GM12874 (cell line): Measurements from ENCODE around the gene FUZ.

ENCODE experiments used
- TF ChIP-seq, protein P1 (sequence below): IDR thresholded peaks from 2 replicates; pipeline ENCODE4 v1.5.1; 2011; ENCODE audit warnings: low read depth, mild to moderate bottlenecking, control low read depth, low read length, moderate library complexity; ENCODE audit not compliant: insufficient read depth

Gene FUZ

DNA sequence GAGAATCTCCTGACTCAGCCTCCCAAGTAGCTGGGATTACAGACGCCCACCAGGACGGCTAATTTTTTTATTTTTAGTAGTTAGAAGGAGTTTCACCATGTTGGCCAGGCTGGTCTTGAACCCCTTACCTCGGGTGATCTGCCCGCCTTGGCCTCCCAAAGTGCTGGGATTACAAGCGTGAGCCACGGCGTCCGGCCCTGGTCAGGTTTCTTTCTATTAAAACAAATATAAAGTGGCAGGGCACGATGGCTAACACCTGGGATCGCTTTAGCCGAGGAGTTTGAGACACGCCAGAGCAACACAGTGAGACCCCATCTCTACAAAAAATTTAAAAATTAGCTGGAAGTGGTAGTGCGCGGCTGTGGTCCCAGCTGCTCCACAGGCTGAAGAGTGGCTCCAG lies 3.5 kb upstream of the FUZ start:
- TF ChIP-seq, protein P1, sequence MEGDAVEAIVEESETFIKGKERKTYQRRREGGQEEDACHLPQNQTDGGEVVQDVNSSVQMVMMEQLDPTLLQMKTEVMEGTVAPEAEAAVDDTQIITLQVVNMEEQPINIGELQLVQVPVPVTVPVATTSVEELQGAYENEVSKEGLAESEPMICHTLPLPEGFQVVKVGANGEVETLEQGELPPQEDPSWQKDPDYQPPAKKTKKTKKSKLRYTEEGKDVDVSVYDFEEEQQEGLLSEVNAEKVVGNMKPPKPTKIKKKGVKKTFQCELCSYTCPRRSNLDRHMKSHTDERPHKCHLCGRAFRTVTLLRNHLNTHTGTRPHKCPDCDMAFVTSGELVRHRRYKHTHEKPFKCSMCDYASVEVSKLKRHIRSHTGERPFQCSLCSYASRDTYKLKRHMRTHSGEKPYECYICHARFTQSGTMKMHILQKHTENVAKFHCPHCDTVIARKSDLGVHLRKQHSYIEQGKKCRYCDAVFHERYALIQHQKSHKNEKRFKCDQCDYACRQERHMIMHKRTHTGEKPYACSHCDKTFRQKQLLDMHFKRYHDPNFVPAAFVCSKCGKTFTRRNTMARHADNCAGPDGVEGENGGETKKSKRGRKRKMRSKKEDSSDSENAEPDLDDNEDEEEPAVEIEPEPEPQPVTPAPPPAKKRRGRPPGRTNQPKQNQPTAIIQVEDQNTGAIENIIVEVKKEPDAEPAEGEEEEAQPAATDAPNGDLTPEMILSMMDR: no peak

DNA sequence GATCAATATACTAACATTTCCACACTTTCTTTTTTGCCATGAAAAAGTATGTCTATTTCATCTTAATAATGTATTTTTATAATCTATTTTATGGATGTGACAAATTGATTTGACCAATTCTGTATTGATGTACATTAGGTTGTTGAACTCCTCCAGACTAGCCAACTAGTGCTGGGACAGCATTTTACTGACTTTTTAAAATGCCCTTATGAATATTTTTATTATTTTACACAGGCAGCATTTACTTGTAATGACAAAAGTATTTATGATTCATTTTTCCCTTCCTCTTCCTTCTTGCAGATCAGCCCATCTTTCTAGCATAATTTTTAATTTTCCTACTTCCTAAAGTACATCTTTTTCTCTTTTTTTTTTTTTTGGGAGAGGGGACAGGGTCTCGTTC lies 918 bp upstream of the FUZ start:
- TF ChIP-seq, protein P1: no peak

DNA sequence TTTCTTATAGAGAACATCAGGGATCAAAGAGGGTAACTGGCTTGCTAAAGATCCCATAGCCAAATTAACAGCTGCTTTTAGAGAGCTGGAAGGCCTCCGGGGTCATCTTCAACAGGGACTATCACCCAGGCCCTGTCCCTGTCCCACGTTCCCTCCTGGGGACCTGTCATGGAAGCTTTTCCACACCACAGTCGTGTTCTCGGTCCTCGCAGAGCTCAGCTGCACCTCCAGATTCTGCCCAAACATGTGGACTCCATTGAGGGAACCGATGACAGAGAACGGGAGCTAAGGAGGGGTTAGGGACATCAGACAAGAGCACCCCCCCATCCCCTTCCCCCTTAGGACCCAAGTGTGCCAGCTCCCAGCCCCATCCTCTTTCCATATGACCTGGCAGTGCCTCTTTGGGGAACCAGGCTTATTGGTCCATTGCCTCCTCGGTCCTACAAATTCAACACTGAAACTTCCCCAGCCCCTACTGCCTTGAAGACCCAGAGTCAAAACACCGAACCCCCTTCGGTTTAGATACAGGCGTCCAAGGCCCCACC lies 568 bp downstream of the FUZ start:
- TF ChIP-seq, protein P1: no peak

DNA sequence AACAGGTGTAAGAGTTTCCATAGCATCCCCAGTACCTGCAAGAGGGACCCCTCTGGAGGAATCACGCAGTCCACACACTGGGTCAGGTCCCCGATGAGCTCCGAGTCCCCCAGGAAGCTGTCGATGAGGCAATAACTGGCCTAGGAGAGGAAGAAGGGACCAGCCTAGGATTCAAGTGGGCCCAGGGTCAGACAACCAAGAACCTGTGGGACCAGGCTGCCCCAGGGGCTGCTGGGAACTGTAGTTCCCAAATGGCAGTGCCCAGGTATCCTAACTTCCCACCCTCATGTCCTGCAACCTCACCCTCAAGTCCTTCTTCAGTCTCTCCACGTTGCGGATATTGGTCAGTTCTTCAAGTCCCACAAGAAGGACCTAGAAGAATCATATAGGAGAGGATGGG lies 1.8 kb downstream of the FUZ start:
- TF ChIP-seq, protein P1: no peak

DNA sequence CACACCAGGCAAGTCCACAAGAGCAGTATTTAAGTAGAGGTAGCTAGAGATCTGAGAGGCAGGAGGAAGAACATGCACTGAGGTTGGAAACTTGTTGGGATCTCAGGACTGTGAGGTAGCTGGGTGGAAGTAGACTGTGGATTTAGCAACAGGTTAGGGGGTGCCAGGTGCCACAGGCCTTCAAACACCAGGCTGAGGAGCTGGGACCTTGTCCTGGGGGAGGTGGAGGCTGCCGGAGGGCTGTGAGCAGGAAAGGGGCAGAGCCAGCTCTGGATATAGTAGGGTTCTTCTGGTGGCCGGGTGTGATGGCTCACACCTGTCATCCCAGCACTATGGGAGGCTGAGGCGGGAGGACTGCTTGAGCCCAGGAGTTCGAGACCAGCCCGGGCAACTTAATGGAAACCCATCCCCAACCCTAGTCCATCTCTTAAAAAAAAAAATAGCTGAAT lies 3.1 kb downstream of the FUZ start:
- TF ChIP-seq, protein P1: no peak

DNA sequence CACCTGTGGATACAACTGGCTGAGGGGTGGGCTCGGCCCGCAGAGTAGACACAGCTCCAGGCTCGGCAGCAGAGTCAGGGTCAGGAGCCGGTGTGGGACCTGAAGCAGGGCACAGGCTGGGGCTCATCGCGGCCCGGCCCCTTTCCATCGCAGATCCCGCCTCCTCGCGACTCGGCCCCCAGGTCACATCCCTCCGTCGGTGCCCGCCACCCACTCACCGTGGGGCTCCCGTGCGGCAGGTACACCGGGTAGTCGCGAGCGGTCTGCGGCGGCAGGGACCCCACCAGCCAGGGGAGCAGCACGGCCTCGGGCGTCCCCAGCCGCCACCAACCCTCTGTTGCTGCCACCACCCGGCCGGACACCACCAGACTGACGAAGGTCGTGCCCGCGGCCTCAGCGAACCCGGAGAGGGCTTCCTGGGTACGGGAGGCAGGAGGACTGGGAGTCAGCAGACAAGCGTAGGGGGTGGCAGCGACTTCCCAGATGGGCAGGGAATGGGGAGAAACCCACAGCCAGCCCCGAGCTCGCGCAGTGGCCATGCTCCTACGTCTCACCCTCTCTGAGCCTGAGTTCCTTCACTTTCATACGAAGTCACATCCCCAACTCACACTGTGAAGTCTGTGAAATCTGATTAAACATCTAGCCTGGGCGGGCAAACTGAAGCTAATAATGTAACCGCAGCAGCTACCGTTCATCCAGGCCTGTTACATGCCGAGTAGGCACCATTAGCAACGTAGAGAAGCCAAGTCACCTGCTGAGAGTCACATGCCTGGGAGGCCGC lies 3.7 kb downstream of the FUZ start:
- TF ChIP-seq, protein P1: 0 out of 2 replicates have a peak, but pooled peaks have one; percentile 8

DNA sequence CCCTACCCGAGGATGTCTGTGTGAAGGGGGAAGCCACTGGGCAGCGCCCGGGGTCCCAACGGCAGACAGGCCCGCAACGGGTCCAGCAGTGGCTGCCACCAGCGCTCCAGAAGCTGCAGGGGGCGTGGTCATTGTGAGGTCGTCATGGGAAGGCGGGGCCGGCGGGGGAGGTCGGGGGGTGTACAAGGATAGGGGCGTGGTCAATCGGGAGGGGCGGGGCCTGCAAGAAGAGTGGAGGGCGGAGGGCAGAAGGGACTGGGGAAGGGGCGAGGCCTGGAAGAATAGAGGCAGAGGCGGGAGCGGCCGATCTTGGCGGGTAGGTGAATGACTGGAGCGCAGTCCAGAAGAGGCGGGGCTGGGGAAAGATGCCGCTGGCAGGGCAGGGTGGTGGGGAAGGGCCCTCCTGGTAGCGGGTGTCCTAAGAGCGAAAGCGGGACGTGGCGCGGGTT lies 4.4 kb downstream of the FUZ start:
- TF ChIP-seq, protein P1: no peak
